ENCODE results near the gene P3H4.
"Not testable (repeated sequence)": the region's sequence is repeated elsewhere in the genome, so short reads cannot be mapped to it uniquely, and the experiment has no call there.

GRCh38 chr17:41839448-41839847 is 27.7 kb upstream of the P3H4 start:
- TF ChIP-seq CTCF (conservative IDR thresholded peaks at IDR 0.05; ENCODE audit: low read depth, low read length); ELK1 (IDR thresholded peaks at IDR 0.05; ENCODE audit: borderline replicate concordance, low read depth, low read length); POLR2A (IDR thresholded peaks at IDR 0.05; ENCODE audit: low read depth, low read length); USF2 (IDR thresholded peaks at IDR 0.05; ENCODE audit: low read depth, low read length); RAD21 (IDR thresholded peaks at IDR 0.05; ENCODE audit: low read length); BHLHE40 (IDR thresholded peaks at IDR 0.05; ENCODE audit: low read depth, low read length); RCOR1 (IDR thresholded peaks at IDR 0.05; ENCODE audit: insufficient replicate concordance, low read length); MAFK (IDR thresholded peaks at IDR 0.05; ENCODE audit: low read depth, low read length); NFE2L2 (IDR thresholded peaks at IDR 0.05; ENCODE audit: low read depth, low read length): not testable (repeated sequence)

All from IMR-90 (cell line).